Measurements from ENCODE around the gene TIAM1. TPM values are rescaled to one million over a fixed set of nuclear protein-coding genes. Genes with fewer than 3 reads are reported as not detected.

The TIAM1 gene
- total RNA-seq, 1 donor from 2014 or later: 119 TPM

DNA sequence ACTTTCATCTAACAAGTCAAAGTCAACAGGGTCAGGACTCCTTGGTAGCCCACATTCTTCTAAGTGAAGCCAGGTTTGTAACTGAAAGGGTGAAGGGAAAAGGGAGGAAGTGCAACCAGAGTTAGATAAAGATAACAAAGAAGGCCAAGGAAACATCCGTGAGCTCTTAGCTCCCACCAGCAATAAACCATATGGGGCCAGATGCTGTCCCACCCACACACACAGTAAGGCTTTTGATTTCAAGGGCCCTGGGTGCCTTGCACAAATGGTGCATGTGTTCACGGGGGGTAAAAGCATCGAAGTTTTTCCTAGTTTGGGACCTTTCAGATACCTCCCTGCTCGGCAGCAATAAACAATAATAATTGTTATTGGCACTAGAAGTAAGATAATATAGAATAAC, 5.1 kb upstream of the TIAM1 start:
- no peak overlapping the region for H3K27ac Mint-ChIP-seq

DNA sequence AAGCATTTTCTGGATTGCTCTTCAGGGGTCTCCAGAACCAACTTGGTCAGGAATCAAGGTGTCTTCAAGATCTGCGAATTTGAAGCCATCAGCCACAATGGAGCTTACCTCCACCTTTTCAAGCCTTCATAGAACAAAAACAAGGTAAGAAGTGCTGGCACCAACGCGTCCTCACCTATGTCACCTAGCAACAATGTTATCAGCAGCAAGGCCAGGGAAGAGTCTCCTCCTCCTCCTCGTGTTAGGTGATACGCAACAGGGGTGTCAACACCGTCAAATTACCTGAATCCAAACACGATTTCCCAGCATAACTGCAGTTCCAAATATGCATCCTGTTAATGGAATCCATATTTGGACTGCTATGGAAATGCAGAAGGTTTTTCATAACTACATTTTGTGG, 4.1 kb upstream of the TIAM1 start:
- intact Hi-C loops (cut with micrococcal nuclease): no loop called here

More for the DNA sequence above, 5.1 kb upstream of the TIAM1 start:
- intact Hi-C loops (cut with micrococcal nuclease): no loop called here
- H3K9me3 Mint-ChIP-seq: peaks cover 16% of the 10 kb centered on the region
- peaks cover 11% of the 10 kb centered on the region for H3K36me3 Mint-ChIP-seq (ENCODE audit: low read depth)
- H3K27me3 Mint-ChIP-seq (ENCODE audit: insufficient read depth): peaks cover 2% of the 10 kb centered on the region
- peaks cover 48% of the 10 kb centered on the region for H3K4me1 Mint-ChIP-seq (ENCODE audit: low read depth)
- H3K4me3 Mint-ChIP-seq: no peak overlapping the region
- DNase-seq (ENCODE audit: low spot score): no peak

GRCh38 chr21:31347435-31348032, 3.5 kb upstream of the TIAM1 start:
- intact Hi-C loops (cut with micrococcal nuclease): no loop called here
- peaks cover 56% of the 10 kb centered on the region for H3K4me1 Mint-ChIP-seq (ENCODE audit: low read depth)
- peaks cover 15% of the 10 kb centered on the region for H3K36me3 Mint-ChIP-seq (ENCODE audit: low read depth)
- no peak overlapping the region for H3K4me3 Mint-ChIP-seq
- H3K9me3 Mint-ChIP-seq: peaks cover 16% of the 10 kb centered on the region
- no peak for DNase-seq (ENCODE audit: low spot score)
- peaks cover 4% of the 10 kb centered on the region for H3K27me3 Mint-ChIP-seq (ENCODE audit: insufficient read depth)
- H3K27ac Mint-ChIP-seq: no peak overlapping the region

More for the DNA sequence above, 4.1 kb upstream of the TIAM1 start:
- Mint-ChIP-seq H3K27ac (no peak overlapping the region), H3K36me3 (ENCODE audit: low read depth) (peaks cover 12% of the 10 kb centered on the region), H3K27me3 (ENCODE audit: insufficient read depth) (peaks cover 4% of the 10 kb centered on the region), H3K4me3 (no peak overlapping the region), H3K4me1 (ENCODE audit: low read depth) (peaks cover 56% of the 10 kb centered on the region), H3K9me3 (peaks cover 16% of the 10 kb centered on the region)
- DNase-seq (ENCODE audit: low spot score): no peak

DNA sequence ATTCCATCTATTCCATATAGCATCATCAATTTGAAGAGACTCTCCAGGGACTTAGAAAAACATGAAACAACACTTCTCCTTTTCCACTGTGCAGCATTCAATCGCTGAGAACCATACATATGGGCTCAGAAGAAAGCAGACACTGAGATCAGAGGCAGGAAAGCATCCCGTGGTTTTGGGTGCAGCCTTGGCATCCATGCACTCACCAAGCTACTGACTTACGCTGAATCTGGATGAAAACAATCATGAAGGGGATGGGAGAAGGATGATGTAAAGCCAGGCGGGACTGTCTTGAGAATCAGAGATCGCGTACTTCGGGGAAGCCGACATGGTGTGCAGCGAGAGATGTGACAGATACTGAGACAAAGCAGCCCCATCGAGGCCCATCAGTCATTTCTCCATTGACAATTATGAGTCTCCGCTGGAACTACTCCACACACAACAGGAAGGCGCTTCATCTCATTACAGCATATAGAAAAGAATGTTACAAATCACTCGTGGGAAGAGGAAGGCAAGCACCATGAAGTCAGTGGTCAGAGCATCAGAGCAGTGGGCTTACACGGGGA, 2.3 kb upstream of the TIAM1 start:
- Mint-ChIP-seq H3K27ac (no peak overlapping the region), H3K9me3 (peaks cover 16% of the 10 kb centered on the region), H3K4me3 (no peak overlapping the region), H3K27me3 (ENCODE audit: insufficient read depth) (peaks cover 4% of the 10 kb centered on the region), H3K36me3 (ENCODE audit: low read depth) (peaks cover 18% of the 10 kb centered on the region), H3K4me1 (ENCODE audit: low read depth) (peaks cover 61% of the 10 kb centered on the region)
- no peak for DNase-seq (ENCODE audit: low spot score)
- intact Hi-C loops (cut with micrococcal nuclease): no loop called here

DNA sequence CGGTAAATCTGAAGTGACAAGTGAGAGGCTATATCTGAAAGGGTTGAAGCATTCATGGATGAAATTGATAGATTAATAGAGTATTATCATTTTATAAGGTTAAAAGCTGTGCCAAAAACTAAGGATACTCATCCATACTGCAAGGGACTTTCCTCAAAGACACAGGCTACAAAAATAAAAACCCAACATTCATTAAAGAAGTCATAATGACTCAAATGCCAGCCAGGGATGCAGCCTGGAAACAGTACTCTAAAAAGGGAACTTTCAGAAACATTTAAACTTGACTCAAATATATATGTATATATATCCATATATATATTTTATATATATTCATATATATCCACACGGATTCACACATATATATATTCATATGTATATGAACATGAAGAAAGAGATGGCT, 1.1 kb upstream of the TIAM1 start:
- Mint-ChIP-seq H3K27me3 (ENCODE audit: insufficient read depth) (peaks cover 4% of the 10 kb centered on the region), H3K36me3 (ENCODE audit: low read depth) (peaks cover 18% of the 10 kb centered on the region), H3K4me1 (ENCODE audit: low read depth) (peaks cover 73% of the 10 kb centered on the region), H3K9me3 (peaks cover 7% of the 10 kb centered on the region), H3K4me3 (peak overlapping the region; percentile 78), H3K27ac (no peak overlapping the region)
- no peak for DNase-seq (ENCODE audit: low spot score)
- intact Hi-C loops (cut with micrococcal nuclease): no loop called here

- Mint-ChIP-seq H3K4me1 (ENCODE audit: low read depth) (peaks cover 83% of the 10 kb centered on the region), H3K9me3 (no peaks in the 10 kb centered on the region), H3K27me3 (ENCODE audit: insufficient read depth) (peaks cover 4% of the 10 kb centered on the region), H3K27ac (peak overlapping the region; percentile 87), H3K36me3 (ENCODE audit: low read depth) (peaks cover 33% of the 10 kb centered on the region), H3K4me3 (peak overlapping the region; percentile 95)
- intact Hi-C loops (cut with micrococcal nuclease): no loop called here
- DNase-seq (ENCODE audit: low spot score): no peak
Observed at GRCh38 chr21:31343030-31343510, 991 bp downstream of the TIAM1 start.

GRCh38 chr21:31342348-31342747, 1.7 kb downstream of the TIAM1 start:
- H3K36me3 Mint-ChIP-seq (ENCODE audit: low read depth): peaks cover 37% of the 10 kb centered on the region
- DNase-seq (ENCODE audit: low spot score): no peak
- no peaks in the 10 kb centered on the region for H3K9me3 Mint-ChIP-seq
- peaks cover 4% of the 10 kb centered on the region for H3K27me3 Mint-ChIP-seq (ENCODE audit: insufficient read depth)
- H3K4me3 Mint-ChIP-seq: peak overlapping the region; percentile 95
- intact Hi-C loops (cut with micrococcal nuclease): no loop called here
- H3K27ac Mint-ChIP-seq: peak overlapping the region; percentile 87
- H3K4me1 Mint-ChIP-seq (ENCODE audit: low read depth): peaks cover 79% of the 10 kb centered on the region

GRCh38 chr21:31340942-31341487, 3.0 kb downstream of the TIAM1 start:
- Mint-ChIP-seq H3K27me3 (ENCODE audit: insufficient read depth) (peaks cover 2% of the 10 kb centered on the region), H3K9me3 (no peaks in the 10 kb centered on the region), H3K4me1 (ENCODE audit: low read depth) (peaks cover 78% of the 10 kb centered on the region), H3K36me3 (ENCODE audit: low read depth) (peaks cover 49% of the 10 kb centered on the region), H3K4me3 (peak overlapping the region; percentile 67), H3K27ac (peak overlapping the region; percentile 89)
- intact Hi-C loops (cut with micrococcal nuclease): loop anchor here (1.0 kb wide), 7 partner anchors 13 to 213 kb away; no protein-coding TSS in a partner anchor
- DNase-seq (ENCODE audit: low spot score): no peak

DNA sequence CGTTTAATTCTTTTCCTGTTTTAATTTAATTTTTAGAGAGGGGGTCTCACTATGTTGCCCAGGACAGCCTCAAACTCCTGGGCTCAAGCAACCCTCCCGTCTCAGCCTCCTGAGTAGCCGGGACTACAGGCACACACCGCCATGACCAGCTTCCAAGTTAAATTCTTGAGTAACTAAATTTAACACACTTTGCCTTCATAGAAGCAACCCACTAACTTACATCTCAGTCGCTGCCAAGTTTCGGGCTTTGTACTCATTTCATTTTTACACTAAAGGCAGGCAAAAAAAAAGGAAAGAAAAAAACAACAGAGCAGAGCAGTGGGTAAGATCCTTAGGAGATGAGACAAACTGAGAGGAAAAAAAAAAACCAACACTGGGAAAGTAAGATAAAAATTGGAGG, 3.5 kb downstream of the TIAM1 start:
- intact Hi-C loops (cut with micrococcal nuclease): no loop called here
- Mint-ChIP-seq H3K27me3 (ENCODE audit: insufficient read depth) (peaks cover 2% of the 10 kb centered on the region), H3K27ac (peak overlapping the region; percentile 89), H3K36me3 (ENCODE audit: low read depth) (peaks cover 53% of the 10 kb centered on the region), H3K4me1 (ENCODE audit: low read depth) (peaks cover 81% of the 10 kb centered on the region), H3K4me3 (peak overlapping the region; percentile 67), H3K9me3 (no peaks in the 10 kb centered on the region)
- no peak for DNase-seq (ENCODE audit: low spot score)

- intact Hi-C loops (cut with micrococcal nuclease): no loop called here
- H3K27ac Mint-ChIP-seq: peak overlapping the region; percentile 7
- peaks cover 61% of the 10 kb centered on the region for H3K36me3 Mint-ChIP-seq (ENCODE audit: low read depth)
- no peaks in the 10 kb centered on the region for H3K9me3 Mint-ChIP-seq
- H3K27me3 Mint-ChIP-seq (ENCODE audit: insufficient read depth): peaks cover 2% of the 10 kb centered on the region
- DNase-seq (ENCODE audit: low spot score): no peak
- peak overlapping the region; percentile 11 for H3K4me3 Mint-ChIP-seq
- H3K4me1 Mint-ChIP-seq (ENCODE audit: low read depth): peaks cover 82% of the 10 kb centered on the region
Observed at GRCh38 chr21:31339721-31340120, 4.3 kb downstream of the TIAM1 start.

- H3K27me3 Mint-ChIP-seq (ENCODE audit: insufficient read depth): no peaks in the 10 kb centered on the region
- peaks cover 83% of the 10 kb centered on the region for H3K4me1 Mint-ChIP-seq (ENCODE audit: low read depth)
- no peaks in the 10 kb centered on the region for H3K9me3 Mint-ChIP-seq
- H3K27ac Mint-ChIP-seq: no peak overlapping the region
- peaks cover 69% of the 10 kb centered on the region for H3K36me3 Mint-ChIP-seq (ENCODE audit: low read depth)
- no peak overlapping the region for H3K4me3 Mint-ChIP-seq
- no peak for DNase-seq (ENCODE audit: low spot score)
- intact Hi-C loops (cut with micrococcal nuclease): no loop called here
Observed at GRCh38 chr21:31338908-31339368, 5.1 kb downstream of the TIAM1 start.

GRCh38 chr21:31337996-31338907, 5.8 kb downstream of the TIAM1 start:
- no peak for DNase-seq (ENCODE audit: low spot score)
- peaks cover 83% of the 10 kb centered on the region for H3K4me1 Mint-ChIP-seq (ENCODE audit: low read depth)
- intact Hi-C loops (cut with micrococcal nuclease): no loop called here
- no peak overlapping the region for H3K4me3 Mint-ChIP-seq
- H3K36me3 Mint-ChIP-seq (ENCODE audit: low read depth): peaks cover 75% of the 10 kb centered on the region
- H3K27ac Mint-ChIP-seq: no peak overlapping the region
- H3K27me3 Mint-ChIP-seq (ENCODE audit: insufficient read depth): no peaks in the 10 kb centered on the region
- no peaks in the 10 kb centered on the region for H3K9me3 Mint-ChIP-seq
